ENCODE data around the gene OSBPL2.

- TF ChIP-seq ZNF354C (tag by site-specific recombination; IDR thresholded peaks at IDR 0.05; ENCODE audit: borderline replicate concordance, low read depth) (no peak), ZNF449 (tag by site-specific recombination; IDR thresholded peaks at IDR 0.05) (no peak), CTCF (tag by site-specific recombination; IDR thresholded peaks at IDR 0.05) (no peak), ZXDB (tag by site-specific recombination; IDR thresholded peaks at IDR 0.05) (no peak), ZSCAN4 (tag by site-specific recombination; IDR thresholded peaks at IDR 0.05) (no peak)
These were observed 45.0 kb upstream of the OSBPL2 start for GRCh38 chr20:62193079-62194025.

Measured in HEK293 (cell line).